Measurements from ENCODE around the gene OVCA2.
A peak's percentile ranks its signal among the peaks of the same experiment; 100 is the strongest.

Gene OVCA2

GRCh38 chr17:2087597-2088211 lies 45.9 kb downstream of the OVCA2 start:
- TF ChIP-seq EZH2 (IDR thresholded peaks at IDR 0.05; ENCODE audit: borderline replicate concordance, low read length) (no peak), CTCF (IDR thresholded peaks at IDR 0.05; ENCODE audit: low read length) (no peak)
- Histone ChIP-seq H2AFZ (ENCODE audit: low read length) (no peak overlapping the region), H3K4me1 (ENCODE audit: insufficient read depth, low read length, severe bottlenecking) (peaks cover 51% of the 10 kb centered on the region), H3K27ac (ENCODE audit: low read depth, low read length, poor library complexity, severe bottlenecking) (peak overlapping the region; percentile 70), H4K20me1 (ENCODE audit: insufficient read depth, low read length) (no peaks in the 10 kb centered on the region), H3F3A (ENCODE audit: insufficient read depth, low read length) (no peaks in the 10 kb centered on the region), H3K9ac (ENCODE audit: low read length) (peak overlapping the region; percentile 49; the same call in 1 of the 2 replicates), H3K36me3 (ENCODE audit: insufficient read depth, low read length) (no peaks in the 10 kb centered on the region), H3K79me2 (ENCODE audit: insufficient read depth, low read length) (no peaks in the 10 kb centered on the region), H3K4me2 (ENCODE audit: low read length) (peak overlapping the region; percentile 71; the same call in 1 of the 2 replicates), H3K9me2 (ENCODE audit: low read depth, low read length) (no peaks in the 10 kb centered on the region), H3K27me3 (ENCODE audit: insufficient read depth, low read length) (no peaks in the 10 kb centered on the region), H3K9me3 (ENCODE audit: low read length) (no peaks in the 10 kb centered on the region), H3K4me3 (ENCODE audit: low read depth, low read length, poor library complexity, severe bottlenecking) (peak overlapping the region; percentile 1)

- no peaks in the 10 kb centered on the region for H4K20me1 ChIP-seq (ENCODE audit: insufficient read depth, low read length)
- no peak overlapping the region for H2AFZ ChIP-seq (ENCODE audit: low read length)
- peak overlapping the region; percentile 70 for H3K27ac ChIP-seq (ENCODE audit: low read depth, low read length, poor library complexity, severe bottlenecking)
- no peaks in the 10 kb centered on the region for H3K27me3 ChIP-seq (ENCODE audit: insufficient read depth, low read length)
- H3K9me2 ChIP-seq (ENCODE audit: low read depth, low read length): no peaks in the 10 kb centered on the region
- no peaks in the 10 kb centered on the region for H3K36me3 ChIP-seq (ENCODE audit: insufficient read depth, low read length)
- peaks cover 51% of the 10 kb centered on the region for H3K4me1 ChIP-seq (ENCODE audit: insufficient read depth, low read length, severe bottlenecking)
- H3K79me2 ChIP-seq (ENCODE audit: insufficient read depth, low read length): no peaks in the 10 kb centered on the region
- TF ChIP-seq EZH2 (IDR thresholded peaks at IDR 0.05; ENCODE audit: borderline replicate concordance, low read length): no peak
- TF ChIP-seq CTCF (IDR thresholded peaks at IDR 0.05; ENCODE audit: low read length): no peak
- peak overlapping the region; percentile 71 for H3K4me2 ChIP-seq (ENCODE audit: low read length)
- H3F3A ChIP-seq (ENCODE audit: insufficient read depth, low read length): no peaks in the 10 kb centered on the region
- peak overlapping the region; percentile 53 for H3K4me3 ChIP-seq (ENCODE audit: low read depth, low read length, poor library complexity, severe bottlenecking)
- peak overlapping the region; percentile 49 for H3K9ac ChIP-seq (ENCODE audit: low read length)
- no peaks in the 10 kb centered on the region for H3K9me3 ChIP-seq (ENCODE audit: low read length)
Observed at GRCh38 chr17:2089021-2089422, 47.2 kb downstream of the OVCA2 start.

GRCh38 chr17:2090210-2090641 lies 48.4 kb downstream of the OVCA2 start:
- peak overlapping the region; percentile 71 for H3K4me2 ChIP-seq (ENCODE audit: low read length)
- H3K4me1 ChIP-seq (ENCODE audit: insufficient read depth, low read length, severe bottlenecking): peaks cover 51% of the 10 kb centered on the region
- peak overlapping the region; percentile 70 for H3K27ac ChIP-seq (ENCODE audit: low read depth, low read length, poor library complexity, severe bottlenecking)
- no peaks in the 10 kb centered on the region for H3K79me2 ChIP-seq (ENCODE audit: insufficient read depth, low read length)
- TF ChIP-seq CTCF (IDR thresholded peaks at IDR 0.05; ENCODE audit: low read length) (no peak), EZH2 (IDR thresholded peaks at IDR 0.05; ENCODE audit: borderline replicate concordance, low read length) (no peak)
- no peaks in the 10 kb centered on the region for H3F3A ChIP-seq (ENCODE audit: insufficient read depth, low read length)
- H3K27me3 ChIP-seq (ENCODE audit: insufficient read depth, low read length): no peaks in the 10 kb centered on the region
- H3K4me3 ChIP-seq (ENCODE audit: low read depth, low read length, poor library complexity, severe bottlenecking): peak overlapping the region; percentile 53
- no peaks in the 10 kb centered on the region for H3K9me3 ChIP-seq (ENCODE audit: low read length)
- H3K9ac ChIP-seq (ENCODE audit: low read length): peak overlapping the region; percentile 50
- no peaks in the 10 kb centered on the region for H3K36me3 ChIP-seq (ENCODE audit: insufficient read depth, low read length)
- no peaks in the 10 kb centered on the region for H4K20me1 ChIP-seq (ENCODE audit: insufficient read depth, low read length)
- H3K9me2 ChIP-seq (ENCODE audit: low read depth, low read length): no peaks in the 10 kb centered on the region
- H2AFZ ChIP-seq (ENCODE audit: low read length): no peak overlapping the region

Data from OCI-LY1 (cell line).